Common myeloid progenitor, CD34-positive (primary cell): ENCODE results near the gene PCCA.

Experiments used
- CTCF ChIA-PET: fragments of 350-600 bp; sonication (Branson Sonifier 250); formaldehyde crosslinking; loops from one replicate; lab custom pipeline; 2021; ENCODE audit warnings: antibody characterized with exemption; lab: Charles Lee
- POLR2A ChIA-PET: fragments of 350-600 bp; sonication (Branson Sonifier 250); formaldehyde crosslinking; loops from one replicate; lab custom pipeline; 2021; ENCODE audit warnings: antibody characterized with exemption; lab: Charles Lee
- DNase-seq, 3 donors: peaks; one replicate each; pipeline versions ENCODE4 v3.0.0 to v3.0.0-alpha.2; 2013
- H3K27ac ChIP-seq, 2 experiments: 1 replicate in 1 of 2; 2 replicates in 1 of 2; pipeline ENCODE4 v1.7.0; 2013; ENCODE audit warnings: inconsistent platforms in 2 of 2, low read length in 2 of 2, mild to moderate bottlenecking in 2 of 2, low read depth in 1 of 2, moderate library complexity in 1 of 2; ENCODE audit not compliant: severe bottlenecking in 2 of 2, insufficient read depth in 1 of 2, poor library complexity in 1 of 2
- H3K27me3 ChIP-seq, 5 experiments: replicated peaks in 2 of 5; 1 replicate in 3 of 5; 2 replicates in 2 of 5; pipeline versions ENCODE4 v1.6.1 to v1.7.0; 2013; ENCODE audit warnings: low read length in 4 of 5, mild to moderate bottlenecking in 2 of 5, moderate library complexity in 2 of 5, inconsistent platforms in 1 of 5; ENCODE audit not compliant: insufficient read depth in 5 of 5, control insufficient read depth in 4 of 5
- H3K36me3 ChIP-seq, 4 experiments: 1 replicate in 2 of 4; 2 replicates in 2 of 4; pipeline versions ENCODE4 v1.6.1 to v1.7.0; 2013; ENCODE audit warnings: low read length in 3 of 4, control low read depth in 1 of 4, mild to moderate bottlenecking in 1 of 4; ENCODE audit not compliant: control insufficient read depth in 4 of 4, insufficient read depth in 4 of 4
- H3K4me1 ChIP-seq, 4 experiments: 1 replicate in 3 of 4; 2 replicates in 1 of 4; pipeline versions ENCODE4 v1.6.1 to v1.7.1; 2013; ENCODE audit warnings: low read length in 3 of 4, mild to moderate bottlenecking in 3 of 4, control low read depth in 1 of 4, inconsistent platforms in 1 of 4, moderate library complexity in 1 of 4; ENCODE audit not compliant: control insufficient read depth in 4 of 4, insufficient read depth in 4 of 4; ENCODE audit errors: control extremely low read depth in 1 of 4
- H3K4me3 ChIP-seq, 7 experiments: 1 replicate in 4 of 7; 2 replicates in 3 of 7; pipeline versions ENCODE4 v1.5.1 to v1.7.0; 2013; ENCODE audit warnings: mild to moderate bottlenecking in 7 of 7, low read length in 6 of 7, moderate library complexity in 6 of 7, inconsistent platforms in 2 of 7, low read depth in 2 of 7, control low read depth in 1 of 7; ENCODE audit not compliant: insufficient read depth in 4 of 7, control insufficient read depth in 1 of 7; ENCODE audit errors: extremely low read depth in 1 of 7
- H3K9me3 ChIP-seq, 5 experiments: 1 replicate in 4 of 5; 2 replicates in 1 of 5; pipeline versions ENCODE4 v1.6.1 to v1.7.1; 2013; ENCODE audit warnings: low read length in 4 of 5, mild to moderate bottlenecking in 2 of 5, inconsistent platforms in 1 of 5, low read depth in 1 of 5, moderate library complexity in 1 of 5; ENCODE audit not compliant: control insufficient read depth in 4 of 5, insufficient read depth in 2 of 5; ENCODE audit errors: control extremely low read depth in 1 of 5
- WGBS: methylation state at CpG from one replicate; pipeline ENCODE4 v1.1.5; 2013; ENCODE audit not compliant: insufficient coverage; 5-methylcytosine and 5-hydroxymethylcytosine counted together

Gene PCCA

DNA sequence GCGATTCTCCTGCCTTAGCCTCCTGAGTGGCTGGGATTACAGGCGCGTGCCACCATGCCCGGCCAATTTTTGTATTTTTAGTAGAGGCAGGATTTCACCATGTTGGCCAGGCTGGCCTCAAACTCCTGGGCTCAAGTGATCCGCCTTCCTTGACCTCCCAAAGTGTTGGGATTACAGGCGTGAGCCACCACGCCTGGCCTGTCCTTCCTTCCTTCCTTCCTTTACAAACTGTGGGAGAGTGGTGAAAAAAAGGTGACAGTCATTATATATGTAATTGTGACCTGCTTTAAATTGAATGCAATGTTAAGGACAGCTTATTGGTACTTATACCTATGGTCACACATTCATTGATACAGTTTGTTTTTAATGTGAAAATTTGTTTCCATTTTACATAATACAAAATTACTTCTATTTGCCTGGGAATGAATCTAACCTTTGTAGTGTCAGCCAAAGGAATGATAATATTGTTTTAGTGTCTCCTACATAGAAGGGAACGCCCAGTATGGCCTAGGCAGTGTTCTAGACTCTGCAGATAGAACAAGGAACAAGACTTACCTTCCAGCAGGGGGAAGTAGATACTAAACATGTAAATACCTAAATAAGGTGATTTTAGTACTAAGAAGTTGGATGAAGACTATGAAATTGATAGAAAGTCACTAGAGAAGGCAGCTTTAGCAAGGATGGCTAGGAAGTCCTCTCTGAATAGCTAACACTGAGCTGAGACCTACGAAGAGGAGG, 353.4 kb downstream of the PCCA start:
- POLR2A ChIA-PET: interaction anchor here (0.6 kb wide), 1 partner anchor 17 kb away, joined by 3 read pairs; no protein-coding TSS in a partner anchor
- H3K4me3 ChIP-seq: no peak overlapping the region
- no peaks in the 10 kb centered on the region for H3K27me3 ChIP-seq
- no peak overlapping the region for H3K27ac ChIP-seq
- peaks cover 0 to 3% (median 0%) of the 10 kb centered on the region in 4 experiments for H3K36me3 ChIP-seq
- no peaks in the 10 kb centered on the region for H3K4me1 ChIP-seq
- WGBS: 96% methylated on average over 6 of the region's 9 CpGs
- DNase-seq: no peak
- CTCF ChIA-PET: no interaction called here
- H3K9me3 ChIP-seq: no peaks in the 10 kb centered on the region

DNA sequence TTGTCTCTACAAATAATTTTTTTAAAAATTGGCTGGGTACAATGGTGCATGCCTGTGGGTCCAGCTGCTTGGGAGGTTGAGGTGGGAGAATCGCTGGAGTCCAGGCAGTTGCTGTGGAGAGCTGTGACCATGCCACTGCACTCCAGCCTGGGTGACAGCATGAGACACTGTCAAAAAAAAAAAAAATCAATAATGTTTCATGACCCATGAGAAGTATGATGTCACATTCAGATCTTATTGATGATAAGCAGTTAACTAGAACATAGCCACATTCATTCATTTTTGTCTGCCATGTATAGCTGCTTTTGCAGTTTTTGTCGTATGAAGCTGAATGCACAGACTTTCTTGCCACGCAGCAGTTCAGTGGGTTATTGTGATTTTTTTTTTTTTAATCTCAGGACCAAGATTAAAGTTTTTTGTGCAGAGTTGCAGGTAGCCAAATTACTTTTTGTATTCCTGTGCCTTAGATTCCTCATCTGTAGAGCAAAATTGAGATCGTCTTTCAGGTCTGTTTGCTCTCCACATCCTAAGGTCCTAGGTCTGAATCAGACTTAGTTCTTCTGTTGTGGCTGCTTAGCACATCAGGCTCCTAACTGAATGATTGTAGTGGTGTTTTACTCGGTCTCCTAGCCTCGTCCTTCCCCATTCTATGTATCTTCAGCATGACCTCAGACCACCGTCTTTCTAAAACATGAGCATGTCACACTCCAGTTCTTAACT, 354.5 kb downstream of the PCCA start:
- Histone ChIP-seq H3K27ac (no peak overlapping the region), H3K4me3 (no peak overlapping the region), H3K27me3 (no peaks in the 10 kb centered on the region), H3K9me3 (no peaks in the 10 kb centered on the region), H3K4me1 (no peaks in the 10 kb centered on the region), H3K36me3 (peaks cover 0 to 2% (median under 1%) of the 10 kb centered on the region in 4 experiments)
- 100% methylated on average over 6 of the region's 7 CpGs for WGBS
- ChIA-PET CTCF (no interaction called here), POLR2A (no interaction called here)
- DNase-seq: no peak

DNA sequence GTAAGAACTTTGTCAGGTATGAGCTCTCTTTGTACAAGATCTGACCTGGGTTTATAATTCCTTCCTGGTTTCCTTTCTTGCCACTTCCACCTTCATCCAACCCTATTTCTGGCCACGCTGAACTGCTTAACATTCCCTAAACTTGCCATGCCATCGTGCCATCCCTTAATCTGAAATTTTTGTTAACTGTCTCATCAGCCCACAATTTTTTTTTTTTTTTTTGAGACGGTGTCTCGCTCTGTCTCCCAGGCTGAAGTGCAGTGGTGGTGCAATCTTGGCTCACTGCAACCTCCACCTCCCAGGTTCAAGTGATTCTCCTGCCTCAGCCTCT, 355.1 kb downstream of the PCCA start:
- Histone ChIP-seq H3K36me3 (peaks cover 0 to 2% (median 0%) of the 10 kb centered on the region in 4 experiments), H3K27me3 (no peaks in the 10 kb centered on the region), H3K27ac (no peak overlapping the region), H3K9me3 (no peaks in the 10 kb centered on the region), H3K4me1 (no peaks in the 10 kb centered on the region), H3K4me3 (no peak overlapping the region)
- 100% methylated on average over 1 of the region's 4 CpGs for WGBS
- no peak for DNase-seq
- ChIA-PET POLR2A (no interaction called here), CTCF (no interaction called here)

DNA sequence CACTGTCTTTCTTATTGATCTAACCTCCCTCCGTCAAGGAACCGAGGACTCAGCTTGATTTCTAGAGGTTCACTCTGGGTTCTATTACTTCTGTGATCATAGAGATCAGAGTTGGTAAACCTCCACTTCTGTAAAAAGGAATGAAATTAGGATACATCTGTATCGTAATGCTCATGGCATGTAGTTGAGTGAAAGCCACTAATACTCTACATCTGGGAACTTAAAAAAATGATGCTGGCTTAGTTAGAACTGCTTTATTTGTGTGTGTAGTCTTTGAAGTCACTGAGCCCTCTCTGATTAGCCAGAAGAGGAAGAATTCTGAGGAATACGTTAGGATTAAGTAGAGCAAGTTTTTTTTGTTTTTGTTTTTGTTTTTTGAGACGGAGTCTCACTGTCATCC, 358.9 kb downstream of the PCCA start:
- CTCF ChIA-PET: no interaction called here
- no peak for DNase-seq
- POLR2A ChIA-PET: interaction anchor here (0.7 kb wide), 1 partner anchor 843 kb away, joined by 3 read pairs; no protein-coding TSS in a partner anchor
- H3K9me3 ChIP-seq: no peaks in the 10 kb centered on the region
- H3K4me1 ChIP-seq: no peaks in the 10 kb centered on the region
- peaks cover 0 to 2% (median 0%) of the 10 kb centered on the region in 4 experiments for H3K36me3 ChIP-seq
- WGBS: 100% methylated on average over 3 of the region's 5 CpGs
- H3K27ac ChIP-seq: no peak overlapping the region
- H3K27me3 ChIP-seq: no peaks in the 10 kb centered on the region
- no peak overlapping the region for H3K4me3 ChIP-seq

DNA sequence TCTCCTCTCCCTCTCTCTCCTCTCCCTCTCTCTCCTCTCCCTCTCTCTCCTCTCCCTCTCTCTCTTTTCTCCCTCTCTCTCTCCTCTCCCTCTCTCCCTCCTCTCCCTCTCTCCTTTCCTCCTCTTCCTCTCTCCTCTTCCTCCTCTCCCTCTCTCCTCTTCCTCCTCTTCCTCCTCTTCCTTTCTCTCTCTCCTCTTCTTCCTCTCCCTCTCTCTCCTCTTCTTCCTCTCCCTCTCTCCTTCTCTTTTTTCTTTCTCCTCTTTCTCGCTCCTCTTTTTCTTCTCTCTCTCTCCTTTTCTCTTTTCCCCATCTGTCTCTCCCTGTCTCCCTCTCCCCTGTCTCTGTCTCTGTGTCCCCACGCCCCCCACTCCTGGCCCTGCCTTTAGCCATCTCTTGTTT, 363.0 kb downstream of the PCCA start:
- POLR2A ChIA-PET: interaction anchor here (0.5 kb wide), 1 partner anchor 254 kb away, joined by 3 read pairs; no protein-coding TSS in a partner anchor
- no peaks in the 10 kb centered on the region for H3K27me3 ChIP-seq
- H3K4me1 ChIP-seq: no peaks in the 10 kb centered on the region
- H3K27ac ChIP-seq: no peak overlapping the region
- H3K4me3 ChIP-seq: no peak overlapping the region
- DNase-seq: no peak
- 94% methylated on average over 2 of the region's 2 CpGs for WGBS
- CTCF ChIA-PET: no interaction called here
- peaks cover 0 to 2% (median under 1%) of the 10 kb centered on the region in 4 experiments for H3K36me3 ChIP-seq
- H3K9me3 ChIP-seq: no peaks in the 10 kb centered on the region

DNA sequence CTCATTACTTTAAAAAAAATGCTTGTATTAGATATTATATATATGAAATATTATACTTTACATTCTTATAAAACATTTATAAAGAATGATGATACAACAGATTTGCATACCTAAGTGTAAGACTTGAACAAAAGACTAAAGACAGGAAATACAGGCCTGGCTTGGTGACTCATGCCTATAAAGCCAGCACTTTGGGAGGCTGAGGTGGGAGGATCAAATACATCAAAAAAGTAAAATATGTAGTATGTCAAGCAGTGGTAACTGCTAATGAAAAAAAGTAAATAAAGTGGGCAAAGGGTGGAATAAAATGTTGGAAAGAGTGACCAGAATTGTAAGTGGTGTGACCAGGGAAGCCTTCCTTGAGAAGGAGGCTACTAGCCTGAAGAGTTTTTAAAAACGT, 366.0 kb downstream of the PCCA start:
- CTCF ChIA-PET: no interaction called here
- Histone ChIP-seq H3K4me3 (no peak overlapping the region), H3K9me3 (peaks cover 0 to 4% (median 0%) of the 10 kb centered on the region in 5 experiments), H3K27me3 (no peaks in the 10 kb centered on the region), H3K27ac (no peak overlapping the region), H3K36me3 (peaks cover 0 to 2% (median under 1%) of the 10 kb centered on the region in 4 experiments), H3K4me1 (no peaks in the 10 kb centered on the region)
- no peak for DNase-seq
- POLR2A ChIA-PET: no interaction called here
- no CpG with 5 or more reads among the region's 1 CpG for WGBS

DNA sequence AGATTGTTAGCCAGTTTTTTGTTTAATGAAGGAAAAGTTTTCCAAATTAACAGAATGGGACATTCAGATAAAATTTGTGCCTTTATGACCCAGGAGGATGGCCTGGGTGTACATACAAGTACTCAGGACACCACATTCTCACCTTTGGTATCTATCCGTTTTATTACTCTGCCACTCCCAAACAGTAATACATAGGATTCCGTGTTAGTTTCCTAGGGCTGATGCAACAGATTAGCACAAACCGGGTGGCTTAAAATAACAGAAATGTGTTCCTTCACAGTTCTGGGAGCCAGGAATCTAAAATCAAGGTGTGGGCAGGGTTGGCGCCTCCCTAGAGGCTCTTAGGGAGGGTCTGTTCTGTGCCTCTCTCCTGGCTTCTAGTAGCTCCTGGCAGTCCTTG, 369.8 kb downstream of the PCCA start:
- WGBS: 100% methylated on average over 4 of the region's 4 CpGs
- POLR2A ChIA-PET: no interaction called here
- no peak overlapping the region for H3K4me3 ChIP-seq
- H3K4me1 ChIP-seq: no peaks in the 10 kb centered on the region
- peaks cover 0 to 4% (median 0%) of the 10 kb centered on the region in 5 experiments for H3K9me3 ChIP-seq
- no peak for DNase-seq
- no peaks in the 10 kb centered on the region for H3K27me3 ChIP-seq
- H3K27ac ChIP-seq: no peak overlapping the region
- H3K36me3 ChIP-seq: peaks cover 0 to 2% (median under 1%) of the 10 kb centered on the region in 4 experiments
- CTCF ChIA-PET: no interaction called here
